ENCODE data around the gene DGKA. TPM values are rescaled to one million over a fixed set of nuclear protein-coding genes. Genes with fewer than 3 reads are reported as not detected.
A peak's percentile ranks its signal among the peaks of the same experiment; 100 is the strongest.
"Not testable (repeated sequence)": the region's sequence is repeated elsewhere in the genome, so short reads cannot be mapped to it uniquely, and the experiment has no call there.

DGKA gene
- polyA plus RNA-seq, 1 donor from 2014 or later, result 114 TPM

DNA sequence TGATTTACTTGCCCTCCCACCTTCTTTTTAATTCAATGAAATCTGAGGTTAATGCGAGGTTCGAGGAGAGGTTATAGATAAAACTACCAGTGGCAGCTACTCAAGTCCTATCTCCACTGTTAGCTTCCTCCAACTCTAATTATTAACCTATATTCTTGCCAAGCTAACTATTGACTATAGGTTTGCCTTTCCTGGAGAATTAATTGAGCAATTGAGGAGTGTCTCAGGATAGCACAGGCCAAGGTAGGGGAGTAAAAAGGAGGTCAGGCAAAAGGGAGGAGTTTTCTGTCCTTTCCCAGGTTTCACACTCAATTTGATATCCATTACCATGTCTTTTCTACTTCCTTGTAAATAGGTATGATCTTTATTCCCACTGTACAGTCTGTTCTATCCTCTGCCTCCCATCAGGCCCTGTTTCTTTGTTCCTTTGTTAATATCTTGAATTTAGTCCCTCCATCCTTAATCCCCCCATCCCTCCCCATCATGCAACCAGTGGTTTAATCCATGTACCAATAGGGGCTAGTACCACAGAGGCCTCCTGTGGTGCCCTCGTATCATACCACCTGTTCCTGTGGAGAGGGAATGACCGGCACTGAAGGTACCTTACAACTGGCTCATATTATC is 62.4 kb downstream of the DGKA start:
- peaks cover 9% of the 10 kb centered on the region for H3K27me3 Mint-ChIP-seq
- H3K36me3 Mint-ChIP-seq, result no peaks in the 10 kb centered on the region
- H3K27ac Mint-ChIP-seq, result no peak overlapping the region
- H3K4me1 Mint-ChIP-seq, result peaks cover 6 to 12% (median 7%) of the 10 kb centered on the region in 3 donors
- H3K9me3 Mint-ChIP-seq, result no peaks in the 10 kb centered on the region
- no peak overlapping the region for H3K4me3 Mint-ChIP-seq

DNA sequence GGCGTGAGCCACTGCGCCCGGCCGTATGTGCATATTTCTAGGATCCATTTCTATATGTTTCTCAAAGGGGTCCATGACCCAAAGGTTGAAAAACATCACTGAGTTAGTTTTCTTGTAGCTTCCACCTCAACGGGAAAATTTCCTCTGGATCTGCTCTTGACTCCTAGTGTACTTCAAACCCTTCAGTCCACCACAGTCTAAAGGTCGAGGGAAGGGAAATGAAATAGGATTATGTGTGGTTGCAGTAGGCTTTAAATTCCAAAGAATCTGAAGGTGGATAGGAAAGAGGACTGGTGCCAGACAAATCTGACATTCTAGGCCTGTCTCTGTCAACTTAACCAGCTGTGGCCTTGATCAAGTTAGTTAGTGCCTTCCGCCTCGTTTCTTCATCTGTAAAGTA is 64.4 kb downstream of the DGKA start:
- H3K27ac Mint-ChIP-seq, result peak overlapping the region in 1 of 3 donors; percentile 59
- no peak overlapping the region for H3K4me3 Mint-ChIP-seq
- H3K36me3 Mint-ChIP-seq, result no peaks in the 10 kb centered on the region
- no peaks in the 10 kb centered on the region for H3K9me3 Mint-ChIP-seq
- peaks cover 9% of the 10 kb centered on the region for H3K27me3 Mint-ChIP-seq
- H3K4me1 Mint-ChIP-seq, result peaks cover 6 to 12% (median 7%) of the 10 kb centered on the region in 3 donors

DNA sequence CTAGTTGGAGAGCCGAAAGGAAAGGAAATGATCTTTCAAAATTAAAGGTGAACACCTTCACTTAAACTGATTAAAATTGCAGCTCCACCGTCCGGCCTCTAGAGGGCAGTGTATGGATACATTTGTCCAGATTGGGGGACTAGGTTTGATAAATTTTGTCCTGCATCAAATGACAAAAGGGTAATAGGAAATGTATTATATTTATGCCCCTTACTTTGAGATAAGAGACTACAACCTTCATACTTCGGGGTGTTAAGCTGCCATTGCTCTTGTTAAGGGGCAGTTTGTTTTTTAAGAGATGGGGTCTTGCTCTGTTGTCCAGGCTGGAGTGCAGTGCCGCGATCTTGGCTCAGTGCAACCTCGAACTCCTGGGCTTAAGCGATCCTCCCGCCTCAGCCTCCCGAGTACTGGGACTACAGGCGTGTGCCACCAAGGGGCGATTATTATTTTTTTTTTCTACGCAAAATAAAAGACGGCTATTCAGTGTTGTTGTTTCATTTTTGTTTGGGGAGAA is 65.3 kb downstream of the DGKA start:
- no peaks in the 10 kb centered on the region for H3K9me3 Mint-ChIP-seq
- peaks cover 6 to 12% (median 7%) of the 10 kb centered on the region in 3 donors for H3K4me1 Mint-ChIP-seq
- peak overlapping the region; percentile 37 to 92 (median 80) for H3K4me3 Mint-ChIP-seq
- H3K27ac Mint-ChIP-seq, result peak overlapping the region in 1 of 3 donors; percentile 67
- H3K36me3 Mint-ChIP-seq, result no peaks in the 10 kb centered on the region
- peaks cover 9% of the 10 kb centered on the region for H3K27me3 Mint-ChIP-seq

DNA sequence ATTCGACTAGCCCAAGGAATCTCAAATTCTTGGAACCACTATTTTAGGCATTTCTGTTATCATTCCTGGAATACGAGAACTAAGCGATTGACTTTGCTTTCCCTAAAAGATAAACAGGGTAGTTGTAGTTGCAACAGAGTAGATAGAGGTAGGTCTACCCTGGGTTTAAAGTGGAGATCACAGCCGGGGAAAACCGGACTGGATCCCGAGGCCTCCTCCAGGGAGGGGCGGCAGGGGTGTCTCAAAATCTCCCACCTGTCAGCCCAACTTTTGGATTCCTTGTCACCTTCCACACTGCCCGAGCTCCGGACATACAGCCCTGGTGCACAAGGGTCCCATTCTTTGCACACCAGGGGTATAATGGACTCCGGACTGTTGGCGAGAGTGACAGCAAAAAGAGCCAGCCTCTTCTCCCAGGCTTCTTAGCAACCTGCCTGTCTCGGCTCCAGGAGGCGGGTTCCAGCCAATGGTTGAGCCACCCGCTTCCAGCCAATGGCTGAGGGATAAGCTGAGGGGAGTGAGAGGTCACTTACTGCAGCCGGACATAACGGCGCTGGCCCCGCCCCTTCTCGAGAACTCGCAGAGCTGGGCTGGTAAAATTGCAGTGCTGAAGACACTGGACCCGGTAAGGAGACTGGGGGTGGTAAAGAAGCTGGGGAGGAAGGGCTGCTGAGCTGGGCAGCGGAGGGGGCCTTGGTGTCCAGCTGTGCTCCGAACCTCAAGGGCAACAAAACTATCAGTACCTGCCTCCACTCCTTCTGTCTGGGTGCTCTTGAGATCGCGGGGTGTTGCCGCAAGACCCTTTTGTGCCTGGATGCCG is 66.0 kb downstream of the DGKA start, which contains the start of gene SUOX:
SUOX (plus strand) TSS at position 562 of the 820 bp plus-strand sequence. CDS start 4,946 bp downstream, outside the sequence.
- Mint-ChIP-seq H3K36me3 (no peaks in the 10 kb centered on the region), H3K4me1 (peaks cover 6 to 12% (median 7%) of the 10 kb centered on the region in 3 donors), H3K27me3 (peaks cover 9% of the 10 kb centered on the region), H3K27ac (peak within 1 kb of the TSS in 2 of 3 donors; percentile 22 to 67), H3K9me3 (no peaks in the 10 kb centered on the region), H3K4me3 (peak within 1 kb of the TSS; percentile 37 to 92 (median 82))

DNA sequence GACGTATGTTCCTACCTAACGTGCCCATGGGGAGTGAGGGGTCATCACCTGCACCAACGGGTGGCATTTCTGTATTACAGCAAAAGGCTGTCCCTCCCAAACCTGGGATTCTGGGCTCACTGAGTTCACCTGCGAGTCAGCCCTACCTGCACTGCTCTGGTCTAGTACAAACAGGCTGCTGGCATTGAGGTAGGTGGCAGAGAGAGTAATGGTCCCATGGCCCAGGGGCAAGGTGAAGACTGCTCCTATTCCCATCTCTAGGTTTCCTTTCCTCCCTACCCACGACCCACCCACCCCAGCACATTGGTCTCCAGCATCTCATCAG is 66.5 kb downstream of the DGKA start:
- H3K4me3 Mint-ChIP-seq, result peak overlapping the region; percentile 10 to 92 (median 82)
- peaks cover 6 to 12% (median 7%) of the 10 kb centered on the region in 3 donors for H3K4me1 Mint-ChIP-seq
- H3K36me3 Mint-ChIP-seq, result no peaks in the 10 kb centered on the region
- no peaks in the 10 kb centered on the region for H3K9me3 Mint-ChIP-seq
- H3K27me3 Mint-ChIP-seq, result peaks cover 9% of the 10 kb centered on the region
- peak overlapping the region in 1 of 3 donors; percentile 22 for H3K27ac Mint-ChIP-seq

DNA sequence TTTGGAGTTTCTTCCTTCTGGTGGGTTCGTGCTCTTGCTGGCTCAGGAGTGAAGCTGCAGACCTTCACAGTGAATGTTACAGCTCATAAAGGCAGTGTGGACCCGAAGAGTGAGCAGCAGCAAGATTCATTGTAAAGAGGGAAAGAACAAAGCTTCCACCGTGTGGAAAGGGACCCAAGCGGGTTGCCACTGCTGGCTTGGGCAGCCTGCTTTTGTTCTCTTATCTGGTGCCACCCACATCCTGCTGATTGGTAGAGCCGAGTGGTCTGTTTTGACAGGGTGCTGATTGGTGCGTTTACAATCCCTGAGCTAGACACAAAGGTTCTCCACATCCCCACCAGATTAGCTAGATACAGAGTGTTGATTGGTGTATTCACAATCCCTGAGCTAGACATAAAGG is 68.6 kb downstream of the DGKA start:
- not testable (repeated sequence) for H3K27me3 Mint-ChIP-seq, H3K4me3 Mint-ChIP-seq, H3K36me3 Mint-ChIP-seq, H3K27ac Mint-ChIP-seq, H3K9me3 Mint-ChIP-seq
- H3K4me1 Mint-ChIP-seq, result peaks cover 7 to 12% (median 8%) of the 10 kb centered on the region in 3 donors

DNA sequence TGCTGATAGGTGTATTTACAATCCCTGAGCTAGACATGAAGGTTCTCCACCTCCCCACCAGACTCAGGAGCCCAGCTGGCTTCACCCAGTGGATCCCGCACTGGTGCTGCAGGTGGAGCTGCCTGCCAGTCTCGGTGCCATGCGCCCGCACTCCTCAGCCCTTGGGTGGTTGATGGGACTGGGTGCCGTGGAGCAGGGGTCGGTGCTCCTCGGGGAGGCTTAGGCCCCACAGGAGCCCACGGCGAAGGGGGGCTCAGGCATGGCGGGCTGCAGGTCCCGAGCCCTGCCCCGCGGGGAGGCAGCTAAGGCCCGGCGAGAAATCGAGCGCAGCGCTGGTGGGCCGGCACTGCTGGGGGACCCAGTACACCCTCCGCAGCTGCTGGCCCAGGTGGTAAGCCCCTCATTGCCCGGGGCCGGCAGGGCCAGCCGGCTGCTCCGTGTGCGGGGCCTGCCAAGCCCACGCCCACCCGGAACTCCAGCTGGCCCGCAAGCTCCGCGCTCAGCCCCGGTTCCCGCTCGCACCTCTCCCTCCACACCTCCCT is 69.1 kb downstream of the DGKA start:
- not testable (repeated sequence) for H3K4me3 Mint-ChIP-seq, H3K9me3 Mint-ChIP-seq, H3K27me3 Mint-ChIP-seq, H3K27ac Mint-ChIP-seq, H3K36me3 Mint-ChIP-seq
- peaks cover 7 to 12% (median 8%) of the 10 kb centered on the region in 3 donors for H3K4me1 Mint-ChIP-seq

DNA sequence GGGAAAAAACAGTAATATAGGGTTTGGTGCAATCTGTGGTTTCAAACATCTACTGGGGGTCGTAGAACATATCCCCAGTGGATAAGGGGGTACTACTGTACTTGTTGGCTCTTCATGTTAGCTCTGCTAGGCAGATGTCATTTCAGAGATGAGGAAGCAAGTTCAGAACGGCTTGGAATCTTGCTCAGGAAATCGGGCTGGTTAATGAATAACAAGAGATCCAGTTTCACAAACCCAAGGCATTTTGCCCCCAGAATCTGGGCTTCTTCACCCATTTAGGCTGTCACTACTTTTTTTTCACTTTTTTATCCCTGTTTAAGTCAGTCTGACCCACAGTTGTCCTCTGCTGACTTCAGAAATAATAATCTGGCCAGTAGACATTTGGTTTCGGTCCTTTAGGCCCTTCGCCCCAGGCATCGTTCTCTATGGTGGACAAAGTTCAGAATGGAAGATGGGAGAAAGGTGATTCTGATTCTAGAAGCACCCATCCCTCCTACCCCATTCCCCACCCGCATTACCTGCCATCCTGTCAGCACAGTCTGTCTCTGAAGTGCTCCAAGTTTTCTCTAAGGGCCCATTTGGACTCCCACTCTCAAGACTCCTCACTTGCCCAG is 70.6 kb downstream of the DGKA start:
- peaks cover 0 to 8% (median 4%) of the 10 kb centered on the region in 3 donors for H3K4me1 Mint-ChIP-seq
- H3K9me3 Mint-ChIP-seq, result no peaks in the 10 kb centered on the region
- H3K27me3 Mint-ChIP-seq, result peaks cover 6% of the 10 kb centered on the region
- H3K36me3 Mint-ChIP-seq, result no peaks in the 10 kb centered on the region
- no peak overlapping the region for H3K4me3 Mint-ChIP-seq
- no peak overlapping the region for H3K27ac Mint-ChIP-seq

DNA sequence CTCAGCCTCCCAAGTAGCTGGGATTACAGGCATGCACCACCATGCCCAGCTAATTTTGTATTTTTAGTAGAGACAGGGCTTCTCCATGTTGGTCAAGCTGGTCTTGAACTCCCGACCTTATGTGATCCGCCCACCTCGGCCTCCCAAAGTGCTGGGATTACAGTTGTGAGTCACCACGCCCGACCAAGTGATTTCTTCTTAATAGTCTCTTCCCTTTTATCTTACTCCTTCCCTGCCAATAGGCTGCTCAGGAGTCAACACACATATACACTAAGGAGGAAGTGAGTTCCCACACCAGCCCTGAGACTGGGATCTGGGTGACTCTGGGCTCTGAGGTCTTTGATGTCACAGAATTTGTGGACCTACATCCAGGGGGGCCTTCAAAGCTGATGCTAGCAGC is 72.4 kb downstream of the DGKA start:
- not testable (repeated sequence) for H3K27me3 Mint-ChIP-seq, H3K36me3 Mint-ChIP-seq, H3K9me3 Mint-ChIP-seq
- Mint-ChIP-seq H3K4me3 (peak overlapping the region in 2 of 4 donors; percentile 44 to 82), H3K27ac (peak overlapping the region in 2 of 3 donors; percentile 47 to 51), H3K4me1 (peaks cover 3 to 10% (median 8%) of the 10 kb centered on the region in 3 donors)

Other genes starting within 250 kb of the DGKA start
- 0.13 TPM for gene ITGA7, start 223.3 kb upstream of the DGKA start, polyA plus RNA-seq
- 174 TPM for gene BLOC1S1, start 215.1 kb upstream of the DGKA start, polyA plus RNA-seq
- gene RDH5, start 210.8 kb upstream of the DGKA start, polyA plus RNA-seq, result 2.2 TPM
- gene CD63, start 202.2 kb upstream of the DGKA start, polyA plus RNA-seq, result 171 TPM
- 1.1 TPM for gene GDF11, start 188.0 kb upstream of the DGKA start, polyA plus RNA-seq
- 94.2 TPM for gene SARNP, start 113.4 kb upstream of the DGKA start, polyA plus RNA-seq
- 97.5 TPM for gene ORMDL2, start 113.1 kb upstream of the DGKA start, polyA plus RNA-seq
- 35.9 TPM for gene DNAJC14, start 101.6 kb upstream of the DGKA start, polyA plus RNA-seq
- gene MMP19, start 88.2 kb upstream of the DGKA start, polyA plus RNA-seq, result not detected
- 76.5 TPM for gene PYM1, start 3.3 kb upstream of the DGKA start, polyA plus RNA-seq
- 1.1 TPM for gene PMEL, start 34.9 kb downstream of the DGKA start, polyA plus RNA-seq
- gene CDK2, start 35.7 kb downstream of the DGKA start, polyA plus RNA-seq, result 8.9 TPM
- gene RAB5B, start 42.9 kb downstream of the DGKA start, polyA plus RNA-seq, result 54.7 TPM
- gene SUOX, start 66.1 kb downstream of the DGKA start, polyA plus RNA-seq, result 1.3 TPM
- 0.35 TPM for gene IKZF4, start 89.9 kb downstream of the DGKA start, polyA plus RNA-seq
- gene RPS26, start 110.8 kb downstream of the DGKA start, polyA plus RNA-seq, result 1,297 TPM
- 0.83 TPM for gene ERBB3, start 149.0 kb downstream of the DGKA start, polyA plus RNA-seq
- gene PA2G4, start 173.4 kb downstream of the DGKA start, polyA plus RNA-seq, result 112 TPM
- gene RPL41, start 185.5 kb downstream of the DGKA start, polyA plus RNA-seq, result 8,874 TPM
- 2.9 TPM for gene ZC3H10, start 187.1 kb downstream of the DGKA start, polyA plus RNA-seq
- gene ESYT1, start 197.1 kb downstream of the DGKA start, polyA plus RNA-seq, result 156 TPM
- 25.2 TPM for gene MYL6B, start 221.4 kb downstream of the DGKA start, polyA plus RNA-seq
- 1,656 TPM for gene MYL6, start 227.2 kb downstream of the DGKA start, polyA plus RNA-seq

Data from IgD-negative memory B cell (primary cell).